Stimulated activated naive CD8-positive, alpha-beta T cell treated with anti-CD3 and anti-CD28 coated beads, Interleukin-15, Interleukin-2, amounts not matched to agents 100 ng/mL and 50 ng/mL, for 24 hours (primary cell): ENCODE data around the gene ADGRD1.

Experiments
- H3K27ac Mint-ChIP-seq: one replicate; pipeline ENCODE4 v1.8.0; 2021; ENCODE audit warnings: mild to moderate bottlenecking, mixed read lengths
- H3K27me3 Mint-ChIP-seq: one replicate; pipeline ENCODE4 v1.8.0; 2021; ENCODE audit warnings: mixed read lengths
- H3K36me3 Mint-ChIP-seq: one replicate; pipeline ENCODE4 v1.8.0; 2021; ENCODE audit warnings: low read depth, mixed read lengths
- H3K4me1 Mint-ChIP-seq: one replicate; pipeline ENCODE4 v1.8.0; 2021; ENCODE audit warnings: low read depth, mixed read lengths
- H3K4me3 Mint-ChIP-seq: one replicate; pipeline ENCODE4 v1.8.0; 2021; ENCODE audit warnings: mild to moderate bottlenecking, mixed read lengths
- H3K9me3 Mint-ChIP-seq: one replicate; pipeline ENCODE4 v1.8.0; 2021; ENCODE audit warnings: mixed read lengths

The ADGRD1 gene

GRCh38 chr12:131047789-131048610, 94.3 kb downstream of the ADGRD1 start:
- H3K9me3 Mint-ChIP-seq = no peaks in the 10 kb centered on the region
- no peak overlapping the region for H3K4me3 Mint-ChIP-seq
- H3K27me3 Mint-ChIP-seq = no peaks in the 10 kb centered on the region
- H3K4me1 Mint-ChIP-seq = no peaks in the 10 kb centered on the region
- no peaks in the 10 kb centered on the region for H3K36me3 Mint-ChIP-seq
- no peak overlapping the region for H3K27ac Mint-ChIP-seq

DNA sequence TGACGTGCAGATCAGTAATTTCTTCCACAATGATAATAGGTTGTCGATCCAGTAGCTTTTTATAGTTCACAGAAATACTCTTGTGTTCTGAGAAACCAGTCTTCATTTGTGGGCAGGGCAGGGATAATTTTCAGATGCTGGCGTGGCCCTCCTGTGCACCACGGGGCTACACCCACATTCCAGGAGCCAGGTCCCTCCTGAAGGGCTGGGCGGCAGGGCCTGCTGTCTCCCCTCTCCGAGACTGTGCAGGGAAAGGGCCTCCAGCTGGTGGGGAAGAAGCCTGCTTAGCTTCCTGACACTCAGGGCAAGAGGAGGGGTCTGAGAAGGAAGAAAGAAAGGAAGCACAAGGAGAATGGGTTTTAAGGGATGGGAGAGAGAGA, 94.9 kb downstream of the ADGRD1 start:
- no peaks in the 10 kb centered on the region for H3K36me3 Mint-ChIP-seq
- no peak overlapping the region for H3K4me3 Mint-ChIP-seq
- no peaks in the 10 kb centered on the region for H3K27me3 Mint-ChIP-seq
- no peaks in the 10 kb centered on the region for H3K9me3 Mint-ChIP-seq
- H3K27ac Mint-ChIP-seq = no peak overlapping the region
- no peaks in the 10 kb centered on the region for H3K4me1 Mint-ChIP-seq

DNA sequence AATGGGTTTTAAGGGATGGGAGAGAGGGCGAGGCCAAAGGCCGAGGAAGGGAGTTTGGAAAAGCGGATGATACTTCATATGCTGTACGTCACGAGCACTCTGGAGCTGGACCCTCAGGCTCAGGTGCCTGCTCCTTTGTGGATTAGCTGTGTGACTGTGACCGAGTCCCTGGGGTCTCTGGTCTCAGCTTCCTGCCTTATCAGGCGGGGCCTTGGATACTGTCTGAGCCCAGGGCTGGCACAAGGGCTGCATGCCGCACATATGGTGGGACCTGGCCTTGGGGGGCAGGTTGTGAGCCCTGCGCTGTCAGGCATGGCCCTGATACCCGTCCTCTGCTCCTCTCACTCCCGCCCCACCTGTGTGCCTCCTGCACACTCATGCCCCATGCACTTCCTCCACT, 95.3 kb downstream of the ADGRD1 start:
- no peak overlapping the region for H3K27ac Mint-ChIP-seq
- H3K4me3 Mint-ChIP-seq = no peak overlapping the region
- H3K36me3 Mint-ChIP-seq = no peaks in the 10 kb centered on the region
- no peaks in the 10 kb centered on the region for H3K9me3 Mint-ChIP-seq
- H3K4me1 Mint-ChIP-seq = no peaks in the 10 kb centered on the region
- H3K27me3 Mint-ChIP-seq = no peaks in the 10 kb centered on the region

- Mint-ChIP-seq H3K36me3 (no peaks in the 10 kb centered on the region), H3K4me3 (no peak overlapping the region)
These were observed 96.0 kb downstream of the ADGRD1 start for GRCh38 chr12:131049549-131050339.

GRCh38 chr12:131050463-131051154, 96.9 kb downstream of the ADGRD1 start:
- H3K4me3 Mint-ChIP-seq = no peak overlapping the region
- H3K36me3 Mint-ChIP-seq = no peaks in the 10 kb centered on the region
- H3K4me1 Mint-ChIP-seq = peaks cover 9% of the 10 kb centered on the region
- H3K9me3 Mint-ChIP-seq = no peaks in the 10 kb centered on the region
- no peak overlapping the region for H3K27ac Mint-ChIP-seq
- peaks cover 7% of the 10 kb centered on the region for H3K27me3 Mint-ChIP-seq

More at GRCh38 chr12:131049549-131050339, 96.0 kb downstream of the ADGRD1 start:
- H3K27ac Mint-ChIP-seq = no peak overlapping the region
- peaks cover under 1% of the 10 kb centered on the region for H3K4me1 Mint-ChIP-seq
- peaks cover under 1% of the 10 kb centered on the region for H3K27me3 Mint-ChIP-seq
- H3K9me3 Mint-ChIP-seq = no peaks in the 10 kb centered on the region

DNA sequence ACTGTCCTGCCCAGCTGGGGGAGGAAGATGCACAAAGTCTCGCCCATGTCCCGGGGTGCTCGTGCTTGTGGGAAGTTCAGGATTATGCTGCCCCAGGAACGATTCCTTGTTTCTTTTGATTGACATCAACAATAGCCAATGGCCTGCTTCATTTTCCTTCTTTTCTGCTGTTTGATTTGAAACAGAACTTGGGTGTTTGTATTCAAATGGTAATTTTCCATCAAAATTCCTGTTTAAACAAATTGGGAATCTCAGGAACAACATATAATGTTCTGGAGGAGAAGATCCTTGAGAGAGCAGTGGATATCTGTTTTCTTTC, 97.4 kb downstream of the ADGRD1 start:
- Mint-ChIP-seq H3K4me3 (no peak overlapping the region), H3K27me3 (peaks cover 7% of the 10 kb centered on the region), H3K4me1 (peaks cover 14% of the 10 kb centered on the region), H3K27ac (no peak overlapping the region), H3K36me3 (no peaks in the 10 kb centered on the region), H3K9me3 (no peaks in the 10 kb centered on the region)

DNA sequence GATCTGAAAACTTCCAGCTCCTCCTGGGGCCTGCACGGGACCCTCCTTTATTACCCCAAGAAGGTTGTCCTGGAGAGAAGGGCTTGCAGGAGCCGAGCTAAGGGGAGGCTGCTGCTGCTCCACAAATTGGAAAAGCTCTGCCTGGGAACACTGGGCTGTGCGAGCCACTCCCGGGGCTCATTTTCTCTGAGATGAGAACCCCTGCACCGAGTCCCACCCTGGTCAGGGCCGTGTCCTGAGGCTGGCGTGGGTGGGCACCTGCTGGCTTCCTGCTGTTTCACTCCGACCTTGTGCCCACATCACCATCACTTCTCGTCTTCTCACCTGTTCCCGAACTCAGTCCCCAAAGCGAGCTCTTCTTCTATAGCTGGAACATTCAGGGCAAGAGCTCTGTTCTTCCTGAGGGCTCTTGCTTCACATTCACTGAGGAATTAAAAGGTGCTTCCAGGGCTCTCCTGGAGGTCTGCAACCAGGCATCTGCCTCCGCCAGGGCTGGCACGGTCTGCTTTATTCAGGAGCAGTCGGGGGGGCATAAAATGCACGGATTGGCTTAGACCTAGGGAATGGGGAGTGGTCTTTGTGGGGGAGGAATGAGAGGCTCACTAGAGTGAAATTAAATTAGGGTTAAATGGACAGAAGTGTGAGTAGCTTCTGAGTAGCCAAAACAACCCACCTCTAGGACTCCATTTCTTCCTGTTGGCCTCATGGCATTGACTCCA, 98.5 kb downstream of the ADGRD1 start:
- Mint-ChIP-seq H3K27me3 (peaks cover 13% of the 10 kb centered on the region), H3K27ac (no peak overlapping the region), H3K4me1 (peaks cover 14% of the 10 kb centered on the region), H3K36me3 (no peaks in the 10 kb centered on the region), H3K9me3 (no peaks in the 10 kb centered on the region), H3K4me3 (no peak overlapping the region)

DNA sequence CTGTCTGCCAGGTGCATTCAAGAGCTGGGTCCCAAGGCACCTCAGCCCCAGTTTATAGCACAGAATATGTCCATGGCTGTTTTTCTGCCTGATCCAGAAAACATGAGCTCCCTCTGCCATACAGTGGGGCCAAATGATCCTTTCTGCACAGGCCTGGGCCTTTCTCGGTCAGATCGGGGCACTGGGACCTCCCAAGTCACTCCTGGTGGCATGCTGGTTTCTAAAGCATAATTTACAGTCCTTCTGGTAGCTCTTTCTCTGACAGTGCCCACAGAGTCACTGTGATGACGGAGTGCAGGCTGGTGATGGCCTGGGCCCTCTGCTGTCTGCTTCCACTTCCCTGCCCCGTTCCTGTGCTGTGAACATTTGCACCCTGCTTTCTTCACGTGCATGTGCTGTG, 99.2 kb downstream of the ADGRD1 start:
- no peaks in the 10 kb centered on the region for H3K36me3 Mint-ChIP-seq
- H3K9me3 Mint-ChIP-seq = no peaks in the 10 kb centered on the region
- peaks cover 14% of the 10 kb centered on the region for H3K4me1 Mint-ChIP-seq
- H3K27me3 Mint-ChIP-seq = peaks cover 17% of the 10 kb centered on the region
- H3K27ac Mint-ChIP-seq = no peak overlapping the region
- H3K4me3 Mint-ChIP-seq = no peak overlapping the region

- H3K27me3 Mint-ChIP-seq = peaks cover 21% of the 10 kb centered on the region
- H3K27ac Mint-ChIP-seq = no peak overlapping the region
- H3K9me3 Mint-ChIP-seq = no peaks in the 10 kb centered on the region
- no peak overlapping the region for H3K4me3 Mint-ChIP-seq
- H3K4me1 Mint-ChIP-seq = peaks cover 14% of the 10 kb centered on the region
- H3K36me3 Mint-ChIP-seq = no peaks in the 10 kb centered on the region
These were observed 99.9 kb downstream of the ADGRD1 start for GRCh38 chr12:131053567-131053966.

DNA sequence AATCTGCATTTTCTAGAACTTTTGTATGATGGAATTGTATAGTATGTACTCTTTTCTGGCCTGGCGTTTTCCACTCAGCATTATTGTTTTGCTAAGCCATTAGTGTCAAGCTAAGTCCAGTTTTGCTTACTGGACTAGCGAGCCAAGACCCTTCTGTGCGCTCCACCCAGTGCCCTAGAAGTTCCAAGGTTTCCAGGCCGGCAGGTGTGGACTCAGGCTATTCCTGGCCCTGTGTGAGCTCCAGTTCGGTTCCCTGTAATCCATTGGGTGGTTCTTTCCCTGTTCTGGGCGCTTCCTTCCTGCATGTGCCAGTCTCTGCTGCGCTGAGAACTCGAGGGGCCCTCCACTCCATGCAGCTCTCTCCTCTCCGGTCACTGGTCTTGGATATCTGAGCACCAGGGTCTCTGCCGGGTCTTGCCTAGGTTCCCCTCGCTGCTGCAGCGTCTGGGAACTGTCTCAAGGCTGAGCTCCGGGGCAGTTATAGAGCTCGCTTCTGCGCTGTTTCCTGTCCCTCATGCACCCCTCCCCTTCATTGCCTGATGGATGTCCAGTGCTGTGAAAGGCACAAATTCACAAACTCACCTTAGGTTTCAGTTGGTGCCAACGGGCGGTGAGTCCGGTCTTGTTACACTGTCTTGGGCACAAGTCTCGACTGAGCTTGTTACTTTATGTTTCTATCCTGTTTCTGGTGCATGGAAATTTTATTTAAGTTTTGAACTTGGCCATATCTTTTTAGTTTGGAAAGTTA, 100.8 kb downstream of the ADGRD1 start:
- Mint-ChIP-seq H3K36me3 (no peaks in the 10 kb centered on the region), H3K27ac (no peak overlapping the region), H3K9me3 (no peaks in the 10 kb centered on the region), H3K4me1 (peaks cover 14% of the 10 kb centered on the region), H3K4me3 (no peak overlapping the region), H3K27me3 (peaks cover 23% of the 10 kb centered on the region)

- H3K4me3 Mint-ChIP-seq = no peak overlapping the region
- no peaks in the 10 kb centered on the region for H3K36me3 Mint-ChIP-seq
- H3K9me3 Mint-ChIP-seq = no peaks in the 10 kb centered on the region
- H3K27ac Mint-ChIP-seq = no peak overlapping the region
- peaks cover 23% of the 10 kb centered on the region for H3K27me3 Mint-ChIP-seq
- H3K4me1 Mint-ChIP-seq = peaks cover 14% of the 10 kb centered on the region
These were observed 101.4 kb downstream of the ADGRD1 start for GRCh38 chr12:131055093-131055465.

GRCh38 chr12:131055596-131056233, 102.0 kb downstream of the ADGRD1 start:
- Mint-ChIP-seq H3K27ac (no peak overlapping the region), H3K36me3 (no peaks in the 10 kb centered on the region), H3K4me1 (peaks cover 14% of the 10 kb centered on the region), H3K9me3 (no peaks in the 10 kb centered on the region), H3K4me3 (no peak overlapping the region), H3K27me3 (peaks cover 23% of the 10 kb centered on the region)

- H3K27ac Mint-ChIP-seq = no peak overlapping the region
- H3K4me1 Mint-ChIP-seq = peaks cover 14% of the 10 kb centered on the region
- H3K4me3 Mint-ChIP-seq = no peak overlapping the region
- no peaks in the 10 kb centered on the region for H3K9me3 Mint-ChIP-seq
- H3K36me3 Mint-ChIP-seq = no peaks in the 10 kb centered on the region
- peaks cover 29% of the 10 kb centered on the region for H3K27me3 Mint-ChIP-seq
These were observed 102.9 kb downstream of the ADGRD1 start for GRCh38 chr12:131056626-131057025.

GRCh38 chr12:131057211-131057721, 103.6 kb downstream of the ADGRD1 start:
- Mint-ChIP-seq H3K36me3 (no peaks in the 10 kb centered on the region), H3K4me3 (no peak overlapping the region), H3K4me1 (peaks cover 14% of the 10 kb centered on the region), H3K27me3 (peaks cover 30% of the 10 kb centered on the region), H3K27ac (no peak overlapping the region), H3K9me3 (no peaks in the 10 kb centered on the region)
